HG03571 (cell line): Measurements from ENCODE around the gene TTLL6.

Experiments used
- ATAC-seq: cut with Tn5 transposase; IDR thresholded peaks from one replicate; pipeline ENCODE4 v1.9.1; 2021; ENCODE audit not compliant: unreplicated experiment

TTLL6 gene

GRCh38 chr17:48761114-48761513, 55.9 kb downstream of the TTLL6 start:
- ATAC-seq: no peak

GRCh38 chr17:48760411-48760810, 56.6 kb downstream of the TTLL6 start:
- no peak for ATAC-seq

GRCh38 chr17:48759288-48759687, 57.7 kb downstream of the TTLL6 start:
- ATAC-seq: no peak

- ATAC-seq: no peak
These were observed 59.5 kb downstream of the TTLL6 start for GRCh38 chr17:48757524-48757961.

- ATAC-seq: no peak
These were observed 60.2 kb downstream of the TTLL6 start for GRCh38 chr17:48756830-48757251.

GRCh38 chr17:48755356-48755755, 61.7 kb downstream of the TTLL6 start:
- no peak for ATAC-seq

- ATAC-seq: no peak
These were observed 62.3 kb downstream of the TTLL6 start for GRCh38 chr17:48754500-48755261.

GRCh38 chr17:48753794-48754499, 63.1 kb downstream of the TTLL6 start:
- no peak for ATAC-seq

GRCh38 chr17:48752399-48753288, 64.4 kb downstream of the TTLL6 start:
- ATAC-seq: no peak

GRCh38 chr17:48751733-48752398, 65.2 kb downstream of the TTLL6 start:
- no peak for ATAC-seq

- no peak for ATAC-seq
These were observed 65.9 kb downstream of the TTLL6 start for GRCh38 chr17:48751172-48751571.

GRCh38 chr17:48749621-48750553, 67.1 kb downstream of the TTLL6 start:
- no peak for ATAC-seq

GRCh38 chr17:48748718-48749566, 68.1 kb downstream of the TTLL6 start:
- ATAC-seq: no peak

- no peak for ATAC-seq
These were observed 69.3 kb downstream of the TTLL6 start for GRCh38 chr17:48747445-48748363.

- ATAC-seq: no peak
These were observed 70.0 kb downstream of the TTLL6 start for GRCh38 chr17:48746916-48747444.

- no peak for ATAC-seq
These were observed 71.4 kb downstream of the TTLL6 start for GRCh38 chr17:48745381-48746275.

- no peak for ATAC-seq
These were observed 76.5 kb downstream of the TTLL6 start for GRCh38 chr17:48740537-48740936.
